GM12878 (cell line): ENCODE measurements around the gene TRPM5. TPM values are rescaled to one million over a fixed set of nuclear protein-coding genes. Genes with fewer than 3 reads are reported as not detected.

ENCODE experiments used
- ATAC-seq: fragments of 200-7000 bp; cut with Tn5 transposase; 3 replicates; pipeline ENCODE4 v1.9.1; 2020; ENCODE audit warnings: mild to moderate bottlenecking, moderate library complexity
- BruUV-seq: library from RNA; stranded (reverse); fragments of 400-500 nt; replicated peaks from 2 replicates; lab custom pipeline; 2021; lab: Mats Ljungman, UMichigan
- CTCF ChIA-PET: fragments of 300-600 bp; sonication (Branson Sonifier 250); formaldehyde crosslinking; extraction: SDS; loops from one replicate; lab custom pipeline; 2021; ENCODE audit warnings: inconsistent platforms; lab: Yijun Ruan, JAX
- POLR2A ChIA-PET: fragments of 350-600 bp; formaldehyde crosslinking; extraction: SDS; loops from one replicate; lab custom pipeline; 2021; ENCODE audit warnings: inconsistent platforms; lab: Charles Lee
- RAD21 ChIA-PET: fragments of 300-600 bp; sonication (Branson Sonifier 250); formaldehyde crosslinking; loops from one replicate; lab custom pipeline; 2023; ENCODE audit warnings: antibody characterized with exemption; ENCODE audit not compliant: unreplicated experiment; lab: Charles Lee
- SMC1A ChIA-PET: fragments of 300-600 bp; sonication (Branson Sonifier 250); formaldehyde crosslinking; loops from one replicate; lab custom pipeline; 2023; ENCODE audit not compliant: unreplicated experiment, uncharacterized antibody; lab: Charles Lee
- DNase-seq: peaks from one replicate; pipeline ENCODE4 v3.0.0-alpha.2; 2011; ENCODE audit warnings: low read depth, low spot score
- FAIRE-seq: peaks from 3 replicates; lab custom pipeline; 2011; peaks lifted over from hg19 to GRCh38; lab: Jason Lieb, UNC
- H2AFZ ChIP-seq: 2 replicates; pipeline ENCODE4 v1.6.0; 2011; ENCODE audit warnings: low read depth, low read length, control low read depth; ENCODE audit not compliant: control insufficient read depth
- H3K27ac ChIP-seq: 2 replicates; pipeline ENCODE4 v1.5.1; 2011; ENCODE audit warnings: control low read depth; ENCODE audit not compliant: control insufficient read depth, insufficient read depth
- H3K27me3 ChIP-seq, 2 experiments: replicated peaks in 1 of 2; 2 replicates each; pipeline versions ENCODE4 v1.6.0 to v1.6.1; 2011; ENCODE audit warnings: low read length in 1 of 2; ENCODE audit not compliant: control insufficient read depth in 2 of 2, insufficient read depth in 2 of 2
- H3K36me3 ChIP-seq, 2 experiments: 2 replicates each; pipeline ENCODE4 v1.5.1; 2011; ENCODE audit warnings: low read length in 1 of 2; ENCODE audit not compliant: control insufficient read depth in 2 of 2, insufficient read depth in 2 of 2
- H3K4me1 ChIP-seq: 2 replicates; pipeline ENCODE4 v1.6.1; 2011; ENCODE audit warnings: mild to moderate bottlenecking, low read length, moderate library complexity, mixed read lengths; ENCODE audit not compliant: control insufficient read depth, insufficient read depth
- H3K4me2 ChIP-seq: 2 replicates; pipeline ENCODE4 v1.6.0; 2011; ENCODE audit warnings: control low read depth; ENCODE audit not compliant: control insufficient read depth, insufficient read depth
- H3K4me3 ChIP-seq: fragments of 200-600 bp; sonication (generic); 2 replicates; pipeline ENCODE4 v1.5.1; 2016
- H3K79me2 ChIP-seq: 2 replicates; pipeline ENCODE4 v1.6.0; 2011; ENCODE audit warnings: low read length; ENCODE audit not compliant: control insufficient read depth, insufficient read depth
- H3K9ac ChIP-seq: 2 replicates; pipeline ENCODE4 v1.8.0; 2011; ENCODE audit warnings: low read length, control low read depth, mixed read lengths; ENCODE audit not compliant: control insufficient read depth, insufficient read depth
- H3K9me3 ChIP-seq: replicated peaks from 3 replicates; pipeline ENCODE4 v1.5.1; 2011; ENCODE audit warnings: mild to moderate bottlenecking, low read length; ENCODE audit not compliant: control insufficient read depth, insufficient read depth
- H4K20me1 ChIP-seq: 2 replicates; pipeline ENCODE4 v1.6.0; 2011; ENCODE audit not compliant: control insufficient read depth, insufficient read depth
- CHD4 ChIP-seq: fragments of 200-600 bp; sonication (generic); IDR thresholded peaks from 2 replicates; pipeline ENCODE4 v1.6.1; 2016; ENCODE audit warnings: mild to moderate bottlenecking
- EP300 ChIP-seq, 2 experiments: fragments of 150-350 bp in 1 of 2; IDR thresholded peaks; 2 replicates each; pipeline ENCODE4 v1.6.1; 2011 to 2012; ENCODE audit warnings: low read depth in 2 of 2, low read length in 2 of 2, borderline replicate concordance in 1 of 2, improper control_type of control experiment in 1 of 2, inconsistent platforms in 1 of 2; ENCODE audit not compliant: control insufficient read depth in 1 of 2
- ESRRA ChIP-seq: IDR thresholded peaks from 2 replicates; pipeline ENCODE4 v1.6.1; 2012; ENCODE audit warnings: mild to moderate bottlenecking, low read length, improper control_type of control experiment
- JUND ChIP-seq: IDR thresholded peaks from 2 replicates; pipeline ENCODE4 v1.6.1; 2012; ENCODE audit warnings: low read depth, mild to moderate bottlenecking, low read length, improper control_type of control experiment, moderate library complexity
- MTA3 ChIP-seq: IDR thresholded peaks from 2 replicates; pipeline ENCODE4 v1.6.1; 2012; ENCODE audit warnings: low read length, inconsistent platforms, borderline replicate concordance
- NBN ChIP-seq: fragments of 450-650 bp; IDR thresholded peaks from 2 replicates; pipeline ENCODE4 v1.6.1; 2016
- PKNOX1 ChIP-seq: fragments of 450-650 bp; IDR thresholded peaks from 2 replicates; pipeline ENCODE4 v1.6.1; 2016; ENCODE audit warnings: mild to moderate bottlenecking
- TCF3 ChIP-seq: IDR thresholded peaks from 2 replicates; pipeline ENCODE4 v1.6.1; 2012; ENCODE audit warnings: low read depth, mild to moderate bottlenecking, low read length, borderline replicate concordance; ENCODE audit not compliant: insufficient read depth
- ZBTB4 ChIP-seq: fragments of 450-650 bp; formaldehyde crosslinking; IDR thresholded peaks from 2 replicates; pipeline ENCODE4 v1.4.0; 2022; ENCODE audit warnings: mild to moderate bottlenecking, moderate library complexity
- WGBS: methylation state at CpG from one replicate; pipeline ENCODE4 v1.1.6; 2016; ENCODE audit warnings: low lambda C conversion rate; ENCODE audit not compliant: insufficient replicate concordance, insufficient coverage; ENCODE audit errors: missing lambda C conversion rate; 5-methylcytosine and 5-hydroxymethylcytosine counted together
- in situ Hi-C: fragments of 300-500 bp; cut with MboI; formaldehyde crosslinking; loops from 9 replicates; pipeline ENCODE4 v1.14.3; 2018; ENCODE audit warnings: mixed read lengths
- intact Hi-C: fragments of 100-400 bp; cut with micrococcal nuclease; formaldehyde crosslinking; loops from one replicate; pipeline ENCODE4 v1.14.2; 2022; ENCODE audit not compliant: unreplicated experiment
- polyA plus RNA-seq, 11 experiments: library from polyadenylated mRNA; depleted of rRNA in 4 of 11; unstranded in 6 of 11; stranded (reverse) in 5 of 11; fragments of >200 nt; fragmentation: Nextera tagmentation in 4 of 11; fragmentation: Illumina TruSeq in 1 of 11; extraction: Ambion mirVana in 4 of 11; extraction: Trizol in 1 of 11; gene quantifications; 1 replicate in 1 of 11; 2 replicates in 10 of 11; pipeline versions ENCODE4 v1.2.1 to v1.2.3, GENCODE V29; 2011 to 2016; ENCODE audit warnings: inconsistent platforms in 2 of 11, missing spikeins in 2 of 11, low read depth in 1 of 11
- total RNA-seq, 4 experiments: library from RNA; depleted of rRNA in 3 of 4; stranded (reverse); fragments of >200 nt in 3 of 4; fragmentation: Illumina TruSeq in 1 of 4; extraction: Trizol in 1 of 4; gene quantifications; 2 replicates each; pipeline versions ENCODE4 v1.2.1 to v1.2.3, GENCODE V29; 2013 to 2021

TRPM5 gene
- total and polyA plus RNA-seq, 10 of the 15 experiments (the other 5 are each of a cell fraction or from before 2014, with no cell fraction given) = not detected

- TF ChIP-seq PKNOX1 = no peak
- TF ChIP-seq, all 136 proteins: peak for 0
These were observed 20.9 kb downstream of the TRPM5 start (continued) for GRCh38 chr11:2423157-2424025.

- Histone ChIP-seq H3K4me1 (no peaks in the 10 kb centered on the region), H3K36me3 (no peaks in the 10 kb centered on the region), H3K9ac (no peak overlapping the region), H3K27ac (no peak overlapping the region), H3K79me2 (no peaks in the 10 kb centered on the region), H3K27me3 (no peaks in the 10 kb centered on the region), H4K20me1 (no peaks in the 10 kb centered on the region), H2AFZ (no peak overlapping the region), H3K4me2 (no peak overlapping the region), H3K4me3 (no peak overlapping the region), H3K9me3 (no peaks in the 10 kb centered on the region)
- FAIRE-seq (no peak), ATAC-seq (no peak), DNase-seq (no peak)
- BruUV-seq = no TSS peak
- ChIA-PET POLR2A (no interaction called here), SMC1A (no interaction called here), CTCF (interaction anchor here (9.5 kb wide), 1 partner anchor 120 kb away, joined by 271 read pairs; the partner anchor contains the start of genes C11orf21 and TSPAN32), RAD21 (interaction anchor here (7.3 kb wide), 1 partner anchor 119 kb away, joined by 187 read pairs; the partner anchor contains the start of genes C11orf21 and TSPAN32)
- in situ Hi-C loops (no loop called here), intact Hi-C loops (loop anchor here (10.0 kb wide), 1 partner anchor 62 kb away; no protein-coding TSS in a partner anchor)
- TF ChIP-seq JUND (no peak), CHD4 (no peak), EP300 (IDR thresholded peaks at IDR 0.05; ENCODE audit: borderline replicate concordance in 1 of 2, control insufficient read depth in 1 of 2, low read depth in 2 of 2, low read length in 2 of 2) (no peak), MTA3 (no peak), ESRRA (no peak), TCF3 (no peak), NBN (no peak), ZBTB4 (no peak)
- WGBS = 27% methylated on average over 14 of the region's 14 CpGs
These were observed 21.7 kb downstream of the TRPM5 start for GRCh38 chr11:2422461-2423156.
